ENCODE results near the gene KIFC3. TPM values are rescaled to one million over a fixed set of nuclear protein-coding genes. Genes with fewer than 3 reads are reported as not detected.

Gene KIFC3
- total and polyA plus RNA-seq, 2 donors (not counting 1 experiment from before 2014, with no cell fraction given): 13.8 to 44.9 TPM

GRCh38 chr16:57752581-57753447 lies 49.5 kb downstream of the KIFC3 start:
- no peaks in the 10 kb centered on the region for H3K27me3 ChIP-seq (ENCODE audit: control insufficient read depth, insufficient read depth, low read length)
- no peaks in the 10 kb centered on the region for H3K4me1 ChIP-seq (ENCODE audit: control insufficient read depth, extremely low read depth, insufficient read depth, low read length)
- no peaks in the 10 kb centered on the region for H3K79me2 ChIP-seq (ENCODE audit: control insufficient read depth, insufficient read depth, low read length)
- H3K9ac ChIP-seq (ENCODE audit: insufficient read depth, low read length): no peak overlapping the region
- H3K4me2 ChIP-seq (ENCODE audit: extremely low read depth, insufficient read depth, low read length): no peak overlapping the region
- no peaks in the 10 kb centered on the region for H3K9me3 ChIP-seq (ENCODE audit: control insufficient read depth, insufficient read depth, low read depth, low read length)
- DNase-seq (ENCODE audit: low read depth in 2 of 2): no peak
- TF ChIP-seq CTCF (conservative IDR thresholded peaks at IDR 0.05 in 1 of 2, IDR thresholded peaks at IDR 0.05 in 1 of 2; ENCODE audit: low read depth in 1 of 2, low read length in 2 of 2) (no peak), EZH2 (IDR thresholded peaks at IDR 0.05; ENCODE audit: low read length, missing control alignments) (no peak)
- H4K20me1 ChIP-seq (ENCODE audit: control insufficient read depth, extremely low read depth, insufficient read depth, low read length): no peaks in the 10 kb centered on the region
- peaks cover 10% of the 10 kb centered on the region for H3K36me3 ChIP-seq (ENCODE audit: control insufficient read depth, insufficient read depth, low read length)
- H3K4me3 ChIP-seq (replicated peaks in 1 of 4; ENCODE audit: control extremely low read depth in 1 of 4, insufficient read depth in 1 of 4, low read depth in 3 of 4, low read length in 4 of 4): no peak overlapping the region
- H3K27ac ChIP-seq (ENCODE audit: insufficient read depth, low read length): no peak overlapping the region
- no peak overlapping the region for H2AFZ ChIP-seq (ENCODE audit: low read length)

- Histone ChIP-seq H3K4me2 (ENCODE audit: extremely low read depth, insufficient read depth, low read length) (no peak overlapping the region), H3K9ac (ENCODE audit: insufficient read depth, low read length) (no peak overlapping the region), H3K27me3 (ENCODE audit: control insufficient read depth, insufficient read depth, low read length) (no peaks in the 10 kb centered on the region), H3K27ac (ENCODE audit: insufficient read depth, low read length) (no peak overlapping the region), H4K20me1 (ENCODE audit: control insufficient read depth, extremely low read depth, insufficient read depth, low read length) (no peaks in the 10 kb centered on the region), H3K4me3 (replicated peaks in 1 of 4; ENCODE audit: control extremely low read depth in 1 of 4, insufficient read depth in 1 of 4, low read depth in 3 of 4, low read length in 4 of 4) (no peak overlapping the region), H2AFZ (ENCODE audit: low read length) (no peak overlapping the region), H3K4me1 (ENCODE audit: control insufficient read depth, extremely low read depth, insufficient read depth, low read length) (no peaks in the 10 kb centered on the region), H3K36me3 (ENCODE audit: control insufficient read depth, insufficient read depth, low read length) (peaks cover 10% of the 10 kb centered on the region), H3K9me3 (ENCODE audit: control insufficient read depth, insufficient read depth, low read depth, low read length) (no peaks in the 10 kb centered on the region), H3K79me2 (ENCODE audit: control insufficient read depth, insufficient read depth, low read length) (no peaks in the 10 kb centered on the region)
- TF ChIP-seq EZH2 (IDR thresholded peaks at IDR 0.05; ENCODE audit: low read length, missing control alignments) (no peak), CTCF (conservative IDR thresholded peaks at IDR 0.05 in 1 of 2, IDR thresholded peaks at IDR 0.05 in 1 of 2; ENCODE audit: low read depth in 1 of 2, low read length in 2 of 2) (no peak)
- no peak for DNase-seq (ENCODE audit: low read depth in 2 of 2)
These were observed 50.1 kb downstream of the KIFC3 start for GRCh38 chr16:57752203-57752580.

- no peaks in the 10 kb centered on the region for H3K79me2 ChIP-seq (ENCODE audit: control insufficient read depth, insufficient read depth, low read length)
- no peaks in the 10 kb centered on the region for H3K27me3 ChIP-seq (ENCODE audit: control insufficient read depth, insufficient read depth, low read length)
- no peak for DNase-seq (ENCODE audit: low read depth in 2 of 2)
- no peaks in the 10 kb centered on the region for H3K9me3 ChIP-seq (ENCODE audit: control insufficient read depth, insufficient read depth, low read depth, low read length)
- no peaks in the 10 kb centered on the region for H3K4me1 ChIP-seq (ENCODE audit: control insufficient read depth, extremely low read depth, insufficient read depth, low read length)
- H3K4me3 ChIP-seq (replicated peaks in 1 of 4; ENCODE audit: control extremely low read depth in 1 of 4, insufficient read depth in 1 of 4, low read depth in 3 of 4, low read length in 4 of 4): no peak overlapping the region
- H3K4me2 ChIP-seq (ENCODE audit: extremely low read depth, insufficient read depth, low read length): no peak overlapping the region
- peaks cover 9% of the 10 kb centered on the region for H3K36me3 ChIP-seq (ENCODE audit: control insufficient read depth, insufficient read depth, low read length)
- no peak overlapping the region for H3K9ac ChIP-seq (ENCODE audit: insufficient read depth, low read length)
- H3K27ac ChIP-seq (ENCODE audit: insufficient read depth, low read length): no peak overlapping the region
- TF ChIP-seq CTCF (conservative IDR thresholded peaks at IDR 0.05 in 1 of 2, IDR thresholded peaks at IDR 0.05 in 1 of 2; ENCODE audit: low read depth in 1 of 2, low read length in 2 of 2) (no peak), EZH2 (IDR thresholded peaks at IDR 0.05; ENCODE audit: low read length, missing control alignments) (no peak)
- H4K20me1 ChIP-seq (ENCODE audit: control insufficient read depth, extremely low read depth, insufficient read depth, low read length): no peaks in the 10 kb centered on the region
- no peak overlapping the region for H2AFZ ChIP-seq (ENCODE audit: low read length)
These were observed 50.6 kb downstream of the KIFC3 start for GRCh38 chr16:57751539-57752202.
